H1 (cell line): ENCODE data around the gene COA3. TPM values are rescaled to one million over a fixed set of nuclear protein-coding genes. Genes with fewer than 3 reads are reported as not detected.

ENCODE experiments used
- CTCF ChIA-PET: fragments of 300-600 bp; sonication (Branson Sonifier 250); formaldehyde crosslinking; loops from one replicate; lab custom pipeline; 2021; ENCODE audit not compliant: partially characterized antibody; lab: Charles Lee
- POLR2A ChIA-PET: fragments of 300-600 bp; sonication (Branson Sonifier 250); formaldehyde crosslinking; loops from one replicate; lab custom pipeline; 2021; ENCODE audit warnings: inconsistent platforms; ENCODE audit not compliant: partially characterized antibody; lab: Charles Lee
- DNase-seq, 2 experiments: peaks; one replicate each; pipeline versions ENCODE4 v3.0.0 to v3.0.0-alpha.2; 2010 to 2022; ENCODE audit warnings: low spot score in 2 of 2, low read depth in 1 of 2, mixed read lengths in 1 of 2
- FAIRE-seq: peaks from 2 replicates; lab custom pipeline; 2011; peaks lifted over from hg19 to GRCh38; lab: Jason Lieb, UNC
- H2AFZ ChIP-seq: 2 replicates; pipeline ENCODE4 v1.8.1; 2012; ENCODE audit warnings: low read length, inconsistent platforms
- H2AK5ac ChIP-seq: 2 replicates; pipeline ENCODE4 v1.6.1; 2013; ENCODE audit warnings: low read depth, low read length
- H2BK120ac ChIP-seq: replicated peaks from 2 replicates; pipeline ENCODE3; 2013; ENCODE audit warnings: low read depth, low read length, inconsistent platforms
- H2BK12ac ChIP-seq: 2 replicates; pipeline ENCODE4 v1.6.1; 2013; ENCODE audit warnings: low read depth, low read length
- H2BK15ac ChIP-seq: 2 replicates; pipeline ENCODE4 v1.6.1; 2013; ENCODE audit warnings: low read length
- H2BK20ac ChIP-seq: 2 replicates; pipeline ENCODE4 v1.6.1; 2013; ENCODE audit warnings: low read length
- H2BK5ac ChIP-seq: 2 replicates; pipeline ENCODE4 v1.6.1; 2013; ENCODE audit warnings: low read depth, low read length
- H3K14ac ChIP-seq: 2 replicates; pipeline ENCODE4 v1.6.1; 2013; ENCODE audit warnings: inconsistent platforms; ENCODE audit not compliant: insufficient read length
- H3K18ac ChIP-seq: 2 replicates; pipeline ENCODE4 v1.6.1; 2013; ENCODE audit warnings: low read length; ENCODE audit errors: extremely low read depth
- H3K23ac ChIP-seq: 2 replicates; pipeline ENCODE4 v1.6.1; 2013; ENCODE audit warnings: inconsistent platforms; ENCODE audit not compliant: insufficient read length
- H3K23me2 ChIP-seq: 2 replicates; pipeline ENCODE4 v1.6.1; 2013; ENCODE audit warnings: low read depth, low read length
- H3K27ac ChIP-seq: 2 replicates; pipeline ENCODE4 v1.6.1; 2011; ENCODE audit warnings: low read depth, low read length, inconsistent platforms
- H3K27me3 ChIP-seq, 4 experiments: replicated peaks in 1 of 4; 1 replicate in 1 of 4; 2 replicates in 3 of 4; pipeline versions ENCODE4 v1.6.1 to v1.8.1; 2011 to 2013; ENCODE audit warnings: low read length in 3 of 4, mild to moderate bottlenecking in 3 of 4, inconsistent platforms in 2 of 4, mixed read lengths in 2 of 4, moderate library complexity in 1 of 4; ENCODE audit not compliant: control insufficient read depth in 3 of 4, insufficient read depth in 3 of 4; ENCODE audit errors: extremely low read depth in 1 of 4
- H3K36me3 ChIP-seq, 4 experiments: 2 replicates each; pipeline versions ENCODE4 v1.6.1 to v1.8.1; 2011 to 2013; ENCODE audit warnings: mild to moderate bottlenecking in 4 of 4, low read length in 3 of 4, moderate library complexity in 2 of 4, control low read depth in 1 of 4, inconsistent platforms in 1 of 4; ENCODE audit not compliant: insufficient read depth in 4 of 4, control insufficient read depth in 2 of 4
- H3K4ac ChIP-seq: replicated peaks from 2 replicates; pipeline ENCODE3; 2013; ENCODE audit warnings: low read length, low read depth, mixed read lengths, inconsistent platforms; ENCODE audit not compliant: insufficient read length
- H3K4me1 ChIP-seq, 4 experiments: replicated peaks in 1 of 4; 1 replicate in 1 of 4; 2 replicates in 3 of 4; pipeline versions ENCODE4 v1.6.1 to v1.8.1; 2011 to 2013; ENCODE audit warnings: low read length in 3 of 4, inconsistent platforms in 2 of 4, mixed read lengths in 1 of 4; ENCODE audit not compliant: insufficient read depth in 4 of 4, control insufficient read depth in 3 of 4
- H3K4me2 ChIP-seq, 2 experiments: 2 replicates each; pipeline versions ENCODE4 v1.6.1 to v1.8.1; 2011 to 2013; ENCODE audit warnings: low read depth in 2 of 2, low read length in 2 of 2, control low read depth in 1 of 2, inconsistent platforms in 1 of 2, mild to moderate bottlenecking in 1 of 2; ENCODE audit not compliant: insufficient read depth in 1 of 2
- H3K4me3 ChIP-seq, 4 experiments: fragments of 200-600, 300-600 bp in 1 of 4; sonication (generic), shearing (Covaris generic), sonication (Bioruptor Twin) in 1 of 4; 2 replicates each; pipeline versions ENCODE4 v1.5.1 to v1.8.1; 2011 to 2016; ENCODE audit warnings: low read length in 4 of 4, low read depth in 3 of 4, control low read depth in 2 of 4, inconsistent platforms in 2 of 4, mild to moderate bottlenecking in 2 of 4, mixed read lengths in 1 of 4, moderate library complexity in 1 of 4; ENCODE audit not compliant: insufficient read depth in 2 of 4; ENCODE audit errors: extremely low read depth in 1 of 4
- H3K56ac ChIP-seq: replicated peaks from 2 replicates; pipeline ENCODE3; 2013; ENCODE audit warnings: low read depth, mild to moderate bottlenecking, mixed read lengths, low read length, inconsistent platforms; ENCODE audit not compliant: insufficient read length
- H3K79me1 ChIP-seq: 2 replicates; pipeline ENCODE4 v1.6.1; 2013; ENCODE audit warnings: low read depth, low read length, control low read depth
- H3K79me2 ChIP-seq, 2 experiments: 2 replicates each; pipeline versions ENCODE4 v1.6.1 to v1.8.1; 2012 to 2013; ENCODE audit warnings: low read length in 2 of 2, mild to moderate bottlenecking in 2 of 2, inconsistent platforms in 1 of 2; ENCODE audit not compliant: insufficient read depth in 2 of 2, control insufficient read depth in 1 of 2
- H3K9ac ChIP-seq, 4 experiments: replicated peaks in 1 of 4; 1 replicate in 1 of 4; 2 replicates in 3 of 4; pipeline versions ENCODE4 v1.6.1 to v1.8.1; 2011 to 2013; ENCODE audit warnings: low read depth in 3 of 4, low read length in 3 of 4, control low read depth in 2 of 4, mild to moderate bottlenecking in 2 of 4, moderate library complexity in 2 of 4, inconsistent platforms in 1 of 4; ENCODE audit errors: extremely low read depth in 1 of 4
- H3K9me3 ChIP-seq, 2 experiments: 2 replicates each; pipeline versions ENCODE4 v1.6.1 to v1.8.1; 2012 to 2013; ENCODE audit warnings: mild to moderate bottlenecking in 2 of 2, moderate library complexity in 2 of 2, control low read depth in 1 of 2, inconsistent platforms in 1 of 2, low read depth in 1 of 2, low read length in 1 of 2, mixed read lengths in 1 of 2; ENCODE audit not compliant: insufficient read depth in 2 of 2
- H4K20me1 ChIP-seq, 2 experiments: replicated peaks in 1 of 2; 2 replicates each; pipeline versions ENCODE3 to v1.8.1; 2011 to 2013; ENCODE audit warnings: inconsistent platforms in 2 of 2, low read length in 2 of 2, mild to moderate bottlenecking in 1 of 2; ENCODE audit not compliant: insufficient read depth in 2 of 2, control insufficient read depth in 1 of 2
- H4K5ac ChIP-seq: 2 replicates; pipeline ENCODE4 v1.6.1; 2013; ENCODE audit warnings: low read length, low read depth, mixed read lengths, inconsistent platforms; ENCODE audit not compliant: insufficient read length
- H4K8ac ChIP-seq: 2 replicates; pipeline ENCODE4 v1.8.0; 2013; ENCODE audit warnings: mild to moderate bottlenecking, moderate library complexity, low read length, inconsistent platforms; ENCODE audit not compliant: insufficient read depth; ENCODE audit errors: extremely low read depth
- H4K91ac ChIP-seq: replicated peaks from 2 replicates; pipeline ENCODE3; 2013; ENCODE audit warnings: low read length, mixed read lengths, inconsistent platforms; ENCODE audit not compliant: insufficient read length
- CBX5 ChIP-seq: fragments of 300-800, 300-1000 bp; sonication (generic); IDR thresholded peaks from 2 replicates; pipeline ENCODE4 v1.7.1; 2016; ENCODE audit warnings: antibody characterized with exemption, low read length, low read depth
- EZH2 ChIP-seq: fragments of 200-600 bp; sonication (generic); IDR thresholded peaks from 2 replicates; pipeline ENCODE4 v1.7.1; 2012; ENCODE audit warnings: low read depth, mild to moderate bottlenecking, moderate library complexity, low read length, inconsistent platforms; ENCODE audit not compliant: severe bottlenecking
- NRF1 ChIP-seq: IDR thresholded peaks from 2 replicates; pipeline ENCODE4 v1.6.1; 2011; ENCODE audit warnings: mild to moderate bottlenecking, low read depth, low read length, improper control_type of control experiment
- POLR2AphosphoS5 ChIP-seq: IDR thresholded peaks from 2 replicates; pipeline ENCODE4 v1.6.1; 2011; ENCODE audit warnings: low read depth, low read length
- SIN3A ChIP-seq, 2 experiments: IDR thresholded peaks in 1 of 2; conservative IDR thresholded peaks in 1 of 2; 2 replicates each; pipeline ENCODE4 v1.6.1; 2011 to 2012; ENCODE audit warnings: low read length in 2 of 2, improper control_type of control experiment in 1 of 2, low read depth in 1 of 2, mild to moderate bottlenecking in 1 of 2
- TAF7 ChIP-seq: optimal IDR thresholded peaks from 2 replicates; pipeline ENCODE3; 2011; ENCODE audit warnings: low read depth, mild to moderate bottlenecking, inconsistent platforms, low read length, moderate library complexity, borderline replicate concordance
- TCF12 ChIP-seq: IDR thresholded peaks from 2 replicates; pipeline ENCODE4 v1.6.1; 2011; ENCODE audit warnings: low read depth, mild to moderate bottlenecking, low read length
- YY1 ChIP-seq: IDR thresholded peaks from 2 replicates; pipeline ENCODE4 v1.6.1; 2011; ENCODE audit warnings: low read depth, mild to moderate bottlenecking, low read length
- ZNF274 ChIP-seq: IDR thresholded peaks from 2 replicates; pipeline ENCODE4 v1.7.0; 2012; ENCODE audit warnings: low read length, borderline replicate concordance; ENCODE audit errors: extremely low read depth
- WGBS, 2 experiments: shearing (Covaris generic) in 1 of 2; methylation state at CpG; one replicate each; pipeline versions ENCODE4 v1.1.6 to v1.1.7; 2013 to 2015; ENCODE audit warnings: low lambda C conversion rate in 2 of 2, mixed read lengths in 2 of 2, inconsistent platforms in 1 of 2, low coverage in 1 of 2, missing lambda C conversion rate in 1 of 2; ENCODE audit not compliant: insufficient replicate concordance in 2 of 2, insufficient coverage in 1 of 2, insufficient read length in 1 of 2; ENCODE audit errors: extremely low coverage in 1 of 2, missing lambda C conversion rate in 1 of 2; 5-methylcytosine and 5-hydroxymethylcytosine counted together
- polyA plus RNA-seq, 7 experiments: library from polyadenylated mRNA; depleted of rRNA in 3 of 7; stranded (reverse) in 5 of 7; unstranded in 2 of 7; fragments of >200 nt in 5 of 7; fragments of 200-250 nt in 2 of 7; gene quantifications; 1 replicate in 5 of 7; 2 replicates in 1 of 7; 4 replicates in 1 of 7; pipeline versions ENCODE4 v1.2.1 to v1.2.3, GENCODE V29; 2011 to 2013; ENCODE audit warnings: missing spikeins in 2 of 7, mixed read lengths in 2 of 7
- total RNA-seq: library from RNA; stranded (reverse); fragmentation: NEBNext Ultra II Directional; extraction: Animal tissue kit (Norgen Biotek cat#: 25700); gene quantifications from 2 replicates; pipeline ENCODE4 v1.2.1, GENCODE V29; 2021
- TF ChIP-seq, protein P1 (sequence below): IDR thresholded peaks from 2 replicates; pipeline ENCODE4 v1.6.1; 2011; ENCODE audit warnings: low read depth, mild to moderate bottlenecking, low read length; ENCODE audit not compliant: insufficient read depth

COA3 gene
- total and polyA plus RNA-seq, 2 of the 8 experiments (the other 6 are each of a cell fraction or from before 2014, with no cell fraction given), result 68.4 to 143 TPM

- CTCF ChIA-PET, result interaction anchor here (1.2 to 10.0 kb wide), 3 partner anchors 13 to 72 kb away, joined by 4 to 81 read pairs (median 4); partner anchors contain the start of genes RAMP2 and VPS25
- H3K36me3 ChIP-seq, result no peaks in the 10 kb centered on the region
- TF ChIP-seq SIN3A (conservative IDR thresholded peaks at IDR 0.05 in 1 of 2, IDR thresholded peaks at IDR 0.05 in 1 of 2; ENCODE audit: low read depth in 1 of 2, low read length in 2 of 2), result no peak
- no peak for TF ChIP-seq CBX5
- TF ChIP-seq TCF12, result no peak
- TF ChIP-seq NRF1, result no peak
- TF ChIP-seq POLR2AphosphoS5, result no peak
- TF ChIP-seq, protein P1, sequence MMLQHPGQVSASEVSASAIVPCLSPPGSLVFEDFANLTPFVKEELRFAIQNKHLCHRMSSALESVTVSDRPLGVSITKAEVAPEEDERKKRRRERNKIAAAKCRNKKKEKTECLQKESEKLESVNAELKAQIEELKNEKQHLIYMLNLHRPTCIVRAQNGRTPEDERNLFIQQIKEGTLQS, result no peak
- TF ChIP-seq YY1, result no peak
- no peak for TF ChIP-seq TAF7
- TF ChIP-seq ZNF274, result no peak
- no peak for TF ChIP-seq EZH2
Observed at GRCh38 chr17:42748202-42748907, 50.1 kb downstream of the COA3 start.

More at GRCh38 chr17:42748202-42748907, 50.1 kb downstream of the COA3 start:
- Histone ChIP-seq H3K4me2 (no peak overlapping the region; a peak in 1 of 4 replicates), H3K56ac (no peak overlapping the region), H3K79me2 (peaks cover 0 to 4% of the 10 kb centered on the region in 2 experiments; a peak in 1 of 4 replicates), H4K91ac (no peak overlapping the region), H3K9ac (no peak overlapping the region), H3K27ac (no peak overlapping the region), H3K4ac (no peak overlapping the region), H4K5ac (no peak overlapping the region), H2AK5ac (no peak overlapping the region), H3K18ac (no peak overlapping the region), H3K4me1 (peaks cover 0 to 7% (median 6%) of the 10 kb centered on the region in 4 experiments; a peak in 4 of 7 replicates), H2BK20ac (no peak overlapping the region), H2BK12ac (no peak overlapping the region), H2AFZ (0 out of 2 replicates have a peak overlapping the region, but pooled peaks have one; percentile 46), H3K23ac (no peak overlapping the region), H3K79me1 (no peaks in the 10 kb centered on the region), H2BK120ac (no peak overlapping the region), H3K14ac (no peak overlapping the region), H3K27me3 (peaks cover 9 to 14% (median 13%) of the 10 kb centered on the region in 4 experiments), H3K4me3 (no peak overlapping the region), H4K8ac (no peak overlapping the region), H3K9me3 (peaks cover 0 to 3% of the 10 kb centered on the region in 2 experiments; a peak in 1 of 4 replicates), H3K23me2 (peaks cover 2% of the 10 kb centered on the region; the same call in 1 of the 2 replicates), H2BK15ac (no peak overlapping the region), H4K20me1 (no peaks in the 10 kb centered on the region), H2BK5ac (no peak overlapping the region)
- FAIRE-seq (no peak), DNase-seq (no peak)
- 79% methylated on average over 7 of the region's 7 CpGs; no CpG with 5 or more reads in 1 of the 2 experiments for WGBS, 2 experiments
- POLR2A ChIA-PET, result interaction anchor here (1.4 to 6.6 kb wide), 3 partner anchors 13 to 97 kb away, joined by 3 to 46 read pairs (median 7); partner anchors contain the start of genes RAMP2 and VPS25
